GM18907 (cell line): ENCODE data around the gene STK10.

Source experiments
- ATAC-seq: cut with Tn5 transposase; IDR thresholded peaks from one replicate; pipeline ENCODE4 v1.9.1; 2021; ENCODE audit warnings: mild to moderate bottlenecking, moderate library complexity; ENCODE audit not compliant: unreplicated experiment

Gene STK10

DNA sequence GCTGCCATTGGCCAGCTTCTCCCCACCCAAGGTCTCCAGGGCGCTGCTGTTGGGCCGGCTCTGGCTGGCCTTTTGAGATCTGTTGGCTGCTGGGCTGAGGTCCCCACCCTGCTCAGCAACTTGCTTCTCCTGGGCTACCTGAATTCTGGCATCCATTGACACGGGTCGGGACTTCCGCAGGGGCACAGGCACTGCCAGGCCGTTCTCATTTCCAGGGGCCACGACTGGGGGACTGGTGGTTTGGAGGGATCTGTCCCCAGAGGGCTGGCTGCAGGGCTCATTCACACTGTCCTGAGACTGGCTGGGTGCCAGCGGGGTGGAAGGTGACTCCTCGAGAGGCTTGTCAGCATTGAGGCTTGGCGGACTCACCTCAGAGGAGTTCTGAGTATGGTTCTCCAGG is 94.5 kb downstream of the STK10 start:
- no peak for ATAC-seq

DNA sequence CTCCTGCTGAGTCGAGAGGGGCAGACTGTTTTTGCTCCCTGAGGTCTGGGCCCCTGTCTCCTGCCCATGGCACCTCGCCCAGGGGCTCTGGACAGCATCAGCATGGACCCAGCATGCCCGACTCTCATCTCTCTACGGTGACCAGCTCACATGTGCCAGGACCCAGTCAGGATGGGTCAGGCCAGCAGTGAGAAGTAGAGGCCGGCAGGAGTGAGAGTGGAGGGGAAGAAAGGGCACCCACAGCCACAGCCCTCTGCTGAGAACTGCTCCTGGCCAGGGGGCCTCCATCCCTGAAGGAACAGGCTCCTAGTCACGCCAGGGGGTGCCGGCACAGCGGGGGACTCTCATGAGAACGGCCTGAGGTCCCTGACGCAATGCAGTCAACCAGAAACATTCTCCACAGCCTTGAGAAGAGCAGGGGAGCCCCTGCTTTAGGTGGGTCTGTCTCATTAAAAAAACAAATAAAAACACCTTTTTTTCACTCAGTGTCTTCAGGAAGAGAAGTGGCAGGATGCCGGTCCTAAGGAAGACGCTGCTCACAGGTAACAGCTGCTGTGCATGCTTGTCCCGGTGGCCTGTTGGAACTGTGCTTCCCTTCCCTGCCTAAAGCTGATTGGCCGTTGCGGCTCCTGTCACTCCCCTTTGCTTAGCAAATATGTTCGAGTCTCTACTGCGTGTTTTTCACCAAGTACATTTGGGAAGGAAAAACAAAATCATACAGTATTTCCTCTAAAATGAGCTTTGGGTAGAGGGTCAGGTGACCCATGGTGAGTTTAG is 95.9 kb downstream of the STK10 start:
- ATAC-seq = no peak

DNA sequence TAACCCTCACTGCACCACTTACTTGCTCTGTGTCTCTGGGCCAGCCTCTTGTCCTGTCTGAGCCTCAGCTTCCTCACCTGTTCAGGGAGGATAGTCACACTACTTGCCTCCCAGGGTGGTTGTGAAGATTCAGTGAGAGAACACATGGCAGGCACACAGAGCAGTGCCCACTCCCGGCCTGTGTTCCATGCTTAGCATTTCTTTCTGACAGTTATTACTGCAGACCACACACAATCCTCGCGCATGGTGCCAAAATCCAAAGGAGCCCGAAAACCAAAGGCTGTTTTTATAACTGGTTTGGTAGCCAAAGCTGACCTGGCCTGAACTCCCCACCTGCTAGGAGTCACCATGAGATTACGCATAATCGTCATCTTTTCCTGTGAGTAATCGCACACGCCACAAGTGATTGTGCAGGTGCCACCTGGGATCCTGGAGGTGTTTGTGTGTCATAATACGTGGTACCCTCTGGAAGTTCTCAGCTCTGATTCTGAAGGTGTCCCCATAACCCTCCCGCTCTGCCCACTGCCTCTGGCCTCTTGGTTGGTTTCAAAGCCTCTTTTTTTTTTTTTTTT is 97.0 kb downstream of the STK10 start:
- no peak for ATAC-seq

DNA sequence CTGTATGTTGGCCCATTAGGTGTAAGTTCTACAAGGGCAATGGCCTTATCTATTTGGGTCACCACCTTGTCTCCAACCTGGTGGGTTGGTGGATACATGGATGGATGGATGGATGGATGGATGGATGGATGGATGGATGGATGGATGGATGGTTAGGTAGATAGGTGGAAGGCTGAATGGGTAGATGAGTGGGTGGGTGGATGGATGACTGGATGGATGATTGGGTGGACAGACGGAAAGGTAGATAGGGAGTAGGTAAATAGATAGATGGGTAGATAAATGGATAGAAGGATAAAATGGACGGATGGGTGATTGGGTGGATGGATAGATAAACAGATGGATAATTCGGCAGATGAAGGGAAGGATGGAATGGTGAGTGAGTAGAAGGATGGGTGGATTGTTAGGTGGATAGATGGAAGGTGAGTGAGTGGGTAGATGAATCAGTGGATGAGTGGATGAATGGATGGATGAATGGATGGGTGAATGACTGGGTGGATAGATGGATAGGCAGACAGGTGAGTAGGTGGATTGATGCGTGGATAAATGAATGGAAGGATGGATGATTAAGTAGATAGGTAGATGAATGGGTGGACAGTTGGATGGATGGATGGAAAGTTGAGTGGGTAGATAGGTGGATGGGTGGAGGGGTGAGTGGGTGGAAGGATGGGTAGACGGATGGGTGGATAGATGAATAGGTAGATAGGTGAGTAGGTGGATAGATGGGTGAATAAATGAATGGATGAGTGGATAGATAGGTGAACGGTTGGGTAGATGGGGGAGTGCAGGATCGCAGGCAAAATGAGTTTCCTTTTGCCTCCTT is 98.5 kb downstream of the STK10 start:
- no peak for ATAC-seq

DNA sequence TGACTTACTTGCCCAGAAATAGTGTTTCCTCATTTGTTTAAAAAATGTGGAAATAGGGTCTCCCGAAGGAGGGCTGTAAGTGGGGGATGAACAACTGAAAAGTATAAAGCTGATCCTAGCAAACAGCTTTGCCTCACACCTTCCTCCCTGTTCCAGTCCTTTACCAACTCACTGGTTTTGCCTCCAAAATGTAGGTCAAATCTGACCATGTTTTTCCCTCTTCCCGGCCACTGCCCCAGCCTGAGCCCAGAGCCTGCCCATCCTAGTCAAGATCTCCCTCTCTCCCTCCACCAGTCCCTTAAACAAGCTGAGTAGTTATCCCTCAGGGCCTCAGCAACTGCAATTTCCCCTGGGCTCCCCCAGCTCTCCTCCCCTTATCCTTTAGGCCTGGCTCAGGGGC is 99.2 kb downstream of the STK10 start:
- no peak for ATAC-seq

DNA sequence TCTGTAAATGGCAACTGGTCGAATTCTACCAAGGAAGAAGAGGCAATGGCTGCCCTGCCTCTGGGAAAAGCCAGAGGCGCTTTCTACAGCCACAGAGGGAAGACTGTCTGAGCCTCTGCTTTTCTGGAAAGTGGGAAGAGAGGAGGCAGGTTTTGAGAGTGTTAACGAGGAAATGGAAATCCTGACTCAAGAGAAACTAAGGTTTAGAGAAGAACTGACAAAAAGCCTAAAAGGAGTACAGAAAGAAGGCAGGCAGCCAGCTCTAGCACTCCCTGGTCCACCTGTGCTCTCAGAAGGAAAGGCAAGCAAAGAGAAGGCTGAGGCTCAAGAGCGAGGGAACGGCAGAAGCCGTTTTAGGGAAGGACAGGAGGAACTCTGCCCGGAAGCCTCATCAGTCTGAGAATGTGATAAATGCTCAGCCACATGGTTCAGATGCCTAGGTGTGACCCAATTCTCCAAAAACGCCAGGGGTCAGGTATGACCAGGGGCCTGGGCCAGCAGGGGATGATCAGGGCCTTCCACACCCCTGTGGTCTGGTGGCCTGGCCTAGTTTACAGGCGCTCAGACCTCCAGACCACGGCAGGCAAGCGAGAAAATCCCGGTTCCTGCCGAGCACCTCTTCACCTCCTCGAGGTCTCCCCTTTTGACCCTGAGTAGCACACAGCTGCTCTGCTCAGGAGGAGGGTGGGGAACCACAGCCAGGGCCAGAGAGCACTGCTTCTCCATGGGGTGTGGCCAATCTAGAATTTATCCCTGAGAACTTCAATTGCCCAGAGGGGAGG is 101.6 kb downstream of the STK10 start:
- no peak for ATAC-seq

DNA sequence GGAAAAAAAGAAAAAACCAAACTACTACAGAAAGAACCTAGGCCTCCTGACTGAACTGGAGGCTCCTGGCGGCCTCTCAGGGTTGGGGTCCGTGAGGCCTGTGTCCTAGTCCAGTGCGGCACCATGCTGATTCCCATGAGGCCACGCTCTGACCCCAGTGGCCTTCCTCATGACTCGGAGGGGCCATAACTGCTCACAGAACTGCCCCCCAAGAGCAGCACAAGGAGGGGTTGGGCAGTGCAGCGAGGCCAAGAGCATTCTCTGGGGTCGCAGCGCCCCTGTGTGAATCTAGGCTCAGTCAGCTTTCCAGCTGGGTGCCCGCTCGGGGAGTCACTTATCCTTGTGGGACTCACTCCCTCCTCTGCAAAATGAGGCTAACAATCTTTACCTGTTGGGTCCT is 102.3 kb downstream of the STK10 start:
- ATAC-seq = no peak

DNA sequence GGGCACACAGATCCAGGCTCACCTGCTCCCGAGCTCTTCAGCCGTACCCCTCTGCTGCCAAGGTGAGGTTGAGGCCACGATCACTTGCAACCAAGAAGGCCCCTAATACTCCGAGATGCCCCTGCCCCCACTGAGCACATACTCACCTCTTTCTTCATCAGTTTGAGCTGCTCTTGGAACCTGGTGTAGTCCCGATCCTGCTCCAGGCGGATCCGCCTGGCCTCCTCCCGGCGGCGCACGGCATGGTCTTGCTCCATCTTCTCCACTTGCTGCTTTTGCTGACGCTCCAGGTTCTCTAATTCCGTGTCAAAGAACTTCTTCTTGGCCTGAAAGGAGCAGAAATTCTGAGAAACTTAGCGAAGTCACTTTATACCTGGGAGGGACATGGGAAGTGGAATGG is 105.8 kb downstream of the STK10 start:
- ATAC-seq = no peak

DNA sequence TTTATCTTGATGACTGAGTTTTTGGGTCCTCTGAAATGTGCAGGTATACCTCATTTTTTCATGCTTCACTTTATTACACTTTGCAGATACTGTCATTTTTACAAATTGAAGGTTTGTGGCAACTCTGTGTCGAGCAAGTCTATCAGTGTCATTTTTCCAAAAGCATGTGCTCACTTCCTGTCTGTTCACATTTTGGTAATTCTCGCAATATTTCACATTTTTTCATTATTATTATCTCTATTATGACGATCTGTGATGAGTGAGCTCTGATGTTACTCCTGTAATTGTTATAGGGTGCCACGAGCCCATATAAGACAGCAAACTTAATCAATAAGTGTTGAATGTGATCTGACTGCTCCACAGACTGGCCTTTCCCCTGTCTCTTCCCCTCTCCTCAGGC is 108.1 kb downstream of the STK10 start:
- ATAC-seq = no peak

DNA sequence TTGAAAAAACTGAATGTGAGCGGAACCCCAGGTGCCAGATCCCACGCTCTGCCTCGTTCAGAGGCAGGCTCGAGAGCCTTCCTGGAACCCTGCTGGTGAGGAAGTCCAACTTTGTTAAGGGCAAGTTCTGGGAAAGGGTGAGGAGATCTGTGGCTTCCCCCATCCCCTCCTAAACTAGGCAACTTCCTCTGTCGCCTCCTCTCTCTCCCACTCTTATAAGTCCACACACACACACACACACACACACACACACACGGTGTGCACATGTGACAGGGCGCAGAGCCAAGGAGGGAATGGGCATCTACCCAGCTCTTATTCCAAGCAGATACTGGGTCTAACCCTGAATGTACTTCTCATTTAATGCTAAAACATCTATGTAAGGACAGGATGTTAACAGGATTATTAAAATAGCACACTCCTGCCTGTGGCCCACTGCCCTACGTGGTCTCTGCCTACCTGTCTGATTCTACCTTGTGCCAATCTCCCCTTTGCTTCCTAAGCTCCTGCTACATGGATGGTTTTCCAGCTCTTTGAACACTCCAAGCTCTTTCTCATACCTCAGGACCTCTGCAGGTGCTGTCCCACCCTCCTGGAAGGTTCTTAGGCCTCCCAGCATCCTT is 109.2 kb downstream of the STK10 start:
- ATAC-seq = no peak

DNA sequence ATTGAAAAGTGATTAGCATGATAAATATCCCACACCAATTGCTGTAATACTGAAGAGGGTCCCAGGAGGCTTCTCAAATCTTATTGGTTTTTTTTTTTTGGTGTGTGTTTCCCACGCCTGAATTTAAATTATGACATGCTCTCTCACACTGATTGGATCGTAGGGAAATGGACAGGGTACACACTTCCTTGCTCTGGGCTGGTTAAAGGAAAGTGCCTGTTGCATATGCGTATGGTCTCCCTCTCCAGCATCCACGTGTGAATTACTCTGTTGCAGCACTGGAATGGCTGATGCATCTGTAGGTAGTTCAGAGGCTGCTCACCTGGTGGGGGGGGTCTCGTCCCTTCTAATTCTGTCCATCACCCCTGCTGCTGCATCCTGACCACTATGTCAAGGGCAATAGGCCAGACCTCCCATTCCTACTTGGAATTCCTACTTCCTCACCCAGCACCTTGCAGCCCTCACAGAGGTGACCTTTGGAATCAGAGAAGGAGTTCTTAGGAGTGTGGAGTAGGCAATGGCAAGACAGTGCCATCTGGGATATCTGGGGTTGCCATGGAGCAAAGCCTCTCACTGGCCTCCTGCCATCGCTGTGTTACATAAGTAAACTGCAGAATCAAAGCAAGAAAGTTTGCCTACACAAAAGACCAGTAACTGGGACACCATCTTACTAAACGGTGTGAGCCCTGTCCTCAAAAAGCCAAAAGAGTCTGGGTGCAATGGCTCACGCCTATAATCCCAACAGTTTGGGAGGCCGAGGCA is 110.2 kb downstream of the STK10 start:
- no peak for ATAC-seq

DNA sequence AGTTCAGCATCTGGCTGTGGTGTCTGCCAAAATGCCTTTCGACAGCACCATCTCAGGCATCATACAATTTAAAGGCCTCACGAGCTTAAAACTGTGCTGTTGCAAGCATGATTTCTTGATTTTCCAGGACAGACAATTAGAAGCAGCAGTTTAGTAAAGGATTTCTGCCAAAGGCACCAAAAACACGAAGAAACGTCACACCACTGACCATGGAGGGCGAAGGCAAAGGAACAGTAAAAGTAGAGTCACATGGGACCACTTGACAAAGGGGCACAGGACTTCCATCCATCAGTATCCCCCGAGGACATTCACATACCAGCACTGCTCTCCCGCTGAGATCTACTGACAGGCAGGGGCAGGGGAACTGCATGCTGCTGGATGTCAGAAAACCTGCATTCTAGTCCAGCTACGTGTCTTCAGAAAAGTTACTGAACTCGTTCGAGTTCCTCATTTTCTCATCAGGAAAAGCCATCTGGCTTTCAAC is 111.2 kb downstream of the STK10 start:
- no peak for ATAC-seq

DNA sequence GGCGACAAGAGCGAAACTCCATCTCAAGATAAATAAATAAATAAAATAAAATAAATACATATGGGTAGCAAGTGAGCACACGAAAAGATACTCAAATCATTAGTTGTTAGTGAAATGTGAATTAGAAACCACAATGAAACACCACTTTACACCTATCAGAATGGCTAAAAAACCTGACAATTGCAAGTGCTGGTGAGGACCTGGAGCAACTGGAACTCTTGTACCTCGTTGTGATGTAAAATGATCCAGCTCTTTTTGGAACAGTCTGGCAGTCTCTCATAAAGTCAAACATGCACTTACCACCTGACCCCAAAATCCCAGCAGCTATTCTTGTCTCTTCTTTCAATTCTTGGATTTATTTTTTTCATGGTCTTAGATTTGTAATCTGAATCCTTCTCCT is 112.4 kb downstream of the STK10 start:
- no peak for ATAC-seq

DNA sequence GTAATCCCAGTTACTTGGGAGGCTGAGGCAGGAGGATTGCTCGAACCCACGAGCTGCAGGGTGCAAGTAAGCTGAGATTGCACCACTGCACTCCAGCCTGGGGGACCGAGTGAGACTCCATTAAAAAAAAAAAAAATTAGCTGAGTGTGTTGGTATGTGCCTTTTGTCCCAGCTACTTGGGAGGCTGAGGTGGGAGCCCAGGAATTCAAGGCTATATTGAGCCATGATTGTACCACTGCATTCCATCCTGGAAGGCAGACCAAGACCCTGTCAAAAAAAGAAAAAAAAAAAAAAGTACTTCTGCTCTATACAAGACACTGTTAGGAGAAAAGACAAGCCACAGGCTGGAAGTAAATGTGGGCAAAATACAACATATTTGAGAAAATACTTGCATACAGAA is 113.1 kb downstream of the STK10 start:
- ATAC-seq = no peak

DNA sequence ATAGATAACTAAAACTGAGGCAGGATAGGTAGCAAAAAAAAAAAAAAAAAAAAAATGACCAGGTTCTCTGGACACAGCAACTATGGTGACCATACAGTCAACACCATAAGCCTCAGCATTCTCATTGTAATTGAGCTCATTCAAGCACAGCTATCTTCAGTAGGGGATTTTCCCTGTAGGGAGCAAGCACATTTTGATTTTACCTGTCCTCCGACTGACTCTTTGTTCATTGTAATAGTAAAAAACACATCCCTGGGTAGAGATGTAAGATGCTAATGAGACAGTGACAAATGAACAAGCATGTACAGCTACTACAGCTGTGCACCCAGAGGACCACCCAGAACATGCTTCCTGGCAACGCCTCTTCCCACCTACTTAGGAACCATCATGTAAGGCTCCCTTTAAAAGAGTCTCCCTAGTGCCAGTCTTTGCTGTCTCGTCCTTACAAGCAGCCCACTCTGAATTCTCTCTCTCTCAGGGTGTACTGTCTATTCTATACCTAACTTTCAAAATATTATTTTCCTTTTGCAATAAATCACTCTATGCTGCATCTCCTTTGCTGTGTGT is 116.6 kb downstream of the STK10 start:
- ATAC-seq = no peak

DNA sequence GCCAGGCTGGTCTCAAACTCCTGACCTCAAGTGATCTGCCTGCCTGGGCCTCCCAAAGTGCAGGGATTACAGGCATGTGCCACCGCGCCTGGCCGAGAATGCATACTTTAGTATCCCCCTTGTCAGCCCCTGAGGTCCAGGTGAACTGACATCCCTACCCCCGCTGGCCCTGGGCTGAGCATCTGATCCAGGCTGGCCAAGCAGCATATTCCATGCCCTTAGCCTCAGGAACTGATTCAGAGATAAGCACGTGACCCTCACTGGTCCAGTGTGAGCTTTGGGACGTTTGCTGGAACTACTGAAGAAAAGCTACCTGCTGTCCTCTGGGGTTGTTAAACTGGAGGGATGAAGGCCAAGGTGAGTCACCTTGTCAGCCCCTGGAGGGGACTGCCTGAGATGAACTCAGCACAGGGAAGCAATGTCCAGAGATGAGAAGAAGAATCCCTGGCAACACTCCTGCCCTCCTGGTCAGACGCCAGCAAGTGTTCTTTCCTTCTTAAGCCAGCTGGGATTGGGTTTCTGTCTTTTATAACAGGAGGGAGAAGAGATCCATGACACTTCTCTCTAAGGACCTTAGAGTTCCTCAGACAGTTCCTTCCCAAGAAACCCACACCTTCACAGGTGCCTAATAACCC is 122.5 kb downstream of the STK10 start:
- ATAC-seq = no peak

DNA sequence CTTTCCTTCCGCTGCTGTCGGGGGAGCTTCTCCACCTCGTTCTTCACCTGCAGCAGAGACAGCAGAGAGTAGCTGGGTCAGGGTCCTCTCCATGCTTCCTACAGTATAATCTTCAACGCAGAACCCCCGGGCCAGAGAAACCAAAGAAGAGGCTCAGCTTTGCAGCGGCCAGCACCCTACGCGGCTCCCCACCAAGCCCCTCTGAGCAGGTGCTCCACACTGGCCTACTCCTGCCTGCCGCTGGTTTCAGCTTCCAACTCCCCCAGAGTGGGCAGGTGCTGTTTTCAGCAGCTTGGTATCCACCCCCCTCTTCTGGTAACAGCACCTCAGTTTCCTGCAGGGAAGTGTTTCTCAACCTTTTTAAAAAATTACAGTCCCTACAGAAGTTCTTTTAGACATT is 123.3 kb downstream of the STK10 start:
- no peak for ATAC-seq

DNA sequence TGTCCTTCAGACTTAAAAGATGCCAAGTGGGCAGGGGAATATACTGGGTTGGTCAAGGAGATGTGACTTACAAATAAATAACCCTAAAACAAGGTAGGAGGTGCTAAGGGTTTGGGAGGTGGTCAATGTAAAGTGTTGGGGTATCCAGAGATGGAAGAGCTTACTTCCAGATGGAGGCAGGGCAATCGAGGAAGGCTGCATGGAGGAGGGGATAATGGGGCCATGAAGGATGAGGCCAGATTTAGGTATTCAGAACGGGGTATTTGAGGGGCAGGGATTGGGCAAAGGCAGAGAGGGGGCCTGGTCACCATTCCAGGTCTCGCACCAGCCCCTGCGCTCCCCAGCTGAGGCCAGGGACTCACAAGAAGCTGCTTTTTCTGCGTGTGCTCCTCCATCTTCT is 123.7 kb downstream of the STK10 start:
- ATAC-seq = no peak
